ENCODE results near the gene SAE1.

SAE1 gene

DNA sequence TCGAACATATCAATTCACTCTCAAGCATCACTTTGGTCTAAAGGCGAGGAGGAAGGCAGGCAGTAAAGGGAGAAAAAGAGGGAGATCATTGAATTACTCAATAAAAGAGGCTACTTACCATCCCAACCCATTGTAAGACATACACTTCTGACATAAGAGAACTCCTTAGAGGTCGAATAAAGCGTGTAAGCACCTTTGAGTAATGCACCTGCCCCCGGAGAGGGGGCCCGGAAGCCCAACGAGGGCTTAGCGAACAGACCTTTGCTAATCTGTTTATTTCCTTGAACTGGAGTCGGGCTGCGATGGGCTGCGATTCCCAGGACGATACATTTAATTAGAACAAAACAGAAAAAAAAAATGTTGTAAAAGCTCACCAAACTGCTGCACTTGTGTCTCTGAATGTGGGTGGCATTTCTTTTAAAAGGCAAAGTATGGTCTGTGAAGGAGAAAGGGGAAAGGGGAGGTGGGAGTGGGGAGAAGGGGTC, 20.1 kb upstream of the SAE1 start:
- no peak for DNase-seq (ENCODE audit: low spot score)
- in situ Hi-C loops (cut with MboI; ENCODE audit: low sequenced_read_pairs, unreplicated experiment), result no loop called here
- TF ChIP-seq, protein P1, sequence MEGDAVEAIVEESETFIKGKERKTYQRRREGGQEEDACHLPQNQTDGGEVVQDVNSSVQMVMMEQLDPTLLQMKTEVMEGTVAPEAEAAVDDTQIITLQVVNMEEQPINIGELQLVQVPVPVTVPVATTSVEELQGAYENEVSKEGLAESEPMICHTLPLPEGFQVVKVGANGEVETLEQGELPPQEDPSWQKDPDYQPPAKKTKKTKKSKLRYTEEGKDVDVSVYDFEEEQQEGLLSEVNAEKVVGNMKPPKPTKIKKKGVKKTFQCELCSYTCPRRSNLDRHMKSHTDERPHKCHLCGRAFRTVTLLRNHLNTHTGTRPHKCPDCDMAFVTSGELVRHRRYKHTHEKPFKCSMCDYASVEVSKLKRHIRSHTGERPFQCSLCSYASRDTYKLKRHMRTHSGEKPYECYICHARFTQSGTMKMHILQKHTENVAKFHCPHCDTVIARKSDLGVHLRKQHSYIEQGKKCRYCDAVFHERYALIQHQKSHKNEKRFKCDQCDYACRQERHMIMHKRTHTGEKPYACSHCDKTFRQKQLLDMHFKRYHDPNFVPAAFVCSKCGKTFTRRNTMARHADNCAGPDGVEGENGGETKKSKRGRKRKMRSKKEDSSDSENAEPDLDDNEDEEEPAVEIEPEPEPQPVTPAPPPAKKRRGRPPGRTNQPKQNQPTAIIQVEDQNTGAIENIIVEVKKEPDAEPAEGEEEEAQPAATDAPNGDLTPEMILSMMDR (IDR thresholded peaks at IDR 0.05; ENCODE audit: borderline replicate concordance, control extremely low read depth, extremely low read depth, insufficient read depth, missing control alignments), result no peak

DNA sequence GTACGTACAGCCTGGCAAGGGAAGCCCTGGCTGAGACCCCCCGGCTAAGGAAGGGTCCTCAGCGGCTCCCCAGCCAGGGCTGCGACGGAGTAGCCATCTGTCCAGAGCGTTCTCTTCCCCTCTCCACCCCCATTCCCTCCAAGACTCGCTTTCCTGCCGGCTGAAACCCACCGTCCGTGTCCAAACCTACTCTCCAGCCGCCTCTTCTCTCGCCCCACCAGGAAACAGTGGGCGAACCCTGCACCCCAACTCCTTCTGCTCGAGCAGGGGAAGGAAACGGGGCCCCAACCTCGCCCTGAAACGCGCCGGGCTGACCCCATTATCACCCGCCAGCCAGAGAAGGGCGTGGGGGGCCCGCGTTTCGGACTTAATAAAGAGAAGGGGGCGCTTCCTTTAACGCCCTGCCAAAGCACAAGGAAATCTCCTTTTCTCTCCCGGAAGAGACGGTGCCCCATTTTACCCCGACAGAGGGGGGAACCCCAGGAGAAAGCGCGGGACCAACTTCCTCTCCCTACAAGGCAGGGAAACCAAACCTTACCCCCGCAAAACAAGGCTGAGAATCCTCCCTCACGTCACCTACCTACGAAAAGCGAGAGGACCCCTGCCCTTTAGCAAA, 19.5 kb upstream of the SAE1 start:
- in situ Hi-C loops (cut with MboI; ENCODE audit: low sequenced_read_pairs, unreplicated experiment), result no loop called here
- DNase-seq (ENCODE audit: low spot score), result peak; percentile 45
- TF ChIP-seq, protein P1 (IDR thresholded peaks at IDR 0.05; ENCODE audit: borderline replicate concordance, control extremely low read depth, extremely low read depth, insufficient read depth, missing control alignments), result no peak

DNA sequence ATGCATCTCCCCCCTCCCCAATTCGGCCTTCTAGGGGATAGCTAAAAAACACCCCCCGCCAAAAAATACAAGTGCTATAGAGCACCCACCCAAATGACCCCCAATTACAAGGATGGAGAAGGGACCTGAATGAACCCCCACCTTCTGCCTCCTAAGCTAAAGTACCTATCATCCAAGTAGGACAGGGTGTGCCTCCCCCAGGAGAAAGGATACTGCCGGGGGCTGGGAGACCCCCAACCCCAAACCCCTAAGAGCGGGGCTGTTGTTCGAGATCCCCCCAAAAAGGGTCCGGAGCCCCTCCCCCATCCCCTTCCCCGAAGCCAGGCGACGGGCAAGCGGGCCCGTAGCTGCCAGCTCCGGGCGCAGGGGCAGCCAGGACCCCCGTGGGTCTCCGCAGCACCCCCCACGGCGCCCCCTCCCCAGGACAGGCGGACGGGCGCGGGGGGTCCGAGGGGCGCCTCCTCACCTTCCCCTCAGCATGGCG, 18.9 kb upstream of the SAE1 start:
- in situ Hi-C loops (cut with MboI; ENCODE audit: low sequenced_read_pairs, unreplicated experiment), result no loop called here
- TF ChIP-seq, protein P1 (IDR thresholded peaks at IDR 0.05; ENCODE audit: borderline replicate concordance, control extremely low read depth, extremely low read depth, insufficient read depth, missing control alignments), result no peak
- DNase-seq (ENCODE audit: low spot score), result no peak

DNA sequence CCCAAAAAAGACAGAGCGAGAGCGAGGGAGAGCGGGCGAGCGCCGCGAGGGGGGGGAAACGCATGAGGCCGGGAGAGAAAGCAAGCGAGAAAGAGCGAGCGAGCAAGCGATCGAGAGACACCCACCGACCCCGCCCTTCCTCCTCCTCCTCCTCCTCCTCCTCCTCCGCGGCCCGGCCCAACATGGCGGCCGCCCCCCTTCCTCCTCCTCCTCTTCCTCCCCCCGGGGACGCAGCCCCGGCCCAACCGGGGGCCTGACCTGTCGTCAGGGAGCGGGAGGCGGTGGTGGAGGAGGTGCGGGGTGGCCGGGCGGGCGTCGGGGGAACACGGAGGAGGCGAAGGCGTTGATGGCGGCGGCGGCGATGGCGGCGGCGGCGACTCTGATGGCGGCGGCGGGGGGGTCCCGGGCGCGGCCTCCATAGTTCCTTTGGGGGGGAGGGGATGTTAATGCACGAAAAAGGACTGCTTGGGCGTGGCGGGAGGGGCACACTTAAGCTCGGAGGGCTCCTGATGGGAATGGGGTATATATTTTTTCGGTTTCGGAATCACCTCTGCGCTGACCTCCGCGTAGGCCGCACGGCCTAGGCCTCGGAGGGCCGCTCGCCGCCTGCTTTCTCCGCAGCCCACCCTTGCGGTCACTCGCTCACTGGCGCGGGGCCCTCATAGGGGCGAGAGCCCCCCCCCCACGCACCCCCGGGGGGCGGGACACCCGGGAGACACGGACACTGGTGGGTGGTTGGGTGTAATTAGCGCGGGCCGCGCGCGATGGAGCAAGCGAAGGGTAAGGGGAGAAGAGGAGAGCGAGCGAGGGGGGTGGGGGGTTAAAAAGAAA, 18.3 kb upstream of the SAE1 start:
- in situ Hi-C loops (cut with MboI; ENCODE audit: low sequenced_read_pairs, unreplicated experiment), result no loop called here
- TF ChIP-seq, protein P1 (IDR thresholded peaks at IDR 0.05; ENCODE audit: borderline replicate concordance, control extremely low read depth, extremely low read depth, insufficient read depth, missing control alignments), result no peak
- peak; percentile 79 for DNase-seq (ENCODE audit: low spot score)

DNA sequence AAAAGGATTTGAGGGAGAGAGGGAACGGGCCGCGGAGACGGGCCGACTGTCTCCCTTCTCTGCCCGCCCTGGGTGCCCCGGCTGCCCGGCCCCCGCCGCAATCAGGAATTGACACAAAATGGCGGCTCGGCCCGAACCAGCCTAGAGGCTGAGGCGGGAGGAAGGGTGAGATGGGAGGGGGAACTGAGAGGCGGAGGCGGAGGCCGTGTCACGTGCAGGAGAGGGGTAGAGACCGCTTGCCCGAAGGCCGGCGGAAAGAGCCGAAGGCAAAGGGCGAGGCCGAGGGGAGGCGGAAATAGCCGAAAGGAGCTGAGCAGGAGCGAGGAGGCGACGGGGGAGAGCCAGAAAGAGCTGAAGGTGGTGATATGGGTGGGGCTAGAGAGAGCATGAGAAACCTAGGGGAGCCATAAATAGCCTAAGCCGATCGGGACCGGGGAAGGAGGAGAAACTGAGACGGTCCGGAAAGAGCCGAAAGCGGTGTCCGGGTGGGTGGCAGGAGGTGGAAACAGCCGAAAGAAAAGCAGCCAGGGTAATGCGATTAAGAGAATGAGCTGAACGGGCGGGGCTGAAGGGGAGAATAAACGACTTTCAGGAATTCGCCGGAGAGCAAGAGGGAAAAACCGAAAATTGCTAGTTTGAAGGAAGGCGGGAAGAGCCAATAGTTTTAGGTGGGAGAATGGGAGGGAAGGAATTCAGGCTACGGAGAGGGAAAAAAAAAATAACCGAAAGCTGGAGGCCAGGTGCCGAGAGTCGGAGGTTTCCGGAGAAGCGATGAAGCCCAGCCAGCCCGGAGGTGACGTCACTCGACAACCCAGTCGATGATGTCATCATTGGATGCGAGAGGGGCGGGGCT, 17.4 kb upstream of the SAE1 start, which contains the start of gene ZC3H4:
Gene ZC3H4 (minus strand): TSS at position 780 of the 853 bp plus-strand sequence. CDS start 1,192 bp downstream, outside the sequence.
- in situ Hi-C loops (cut with MboI; ENCODE audit: low sequenced_read_pairs, unreplicated experiment), result no loop called here
- DNase-seq (ENCODE audit: low spot score), result peak; percentile 97
- TF ChIP-seq, protein P1 (IDR thresholded peaks at IDR 0.05; ENCODE audit: borderline replicate concordance, control extremely low read depth, extremely low read depth, insufficient read depth, missing control alignments), result no peak
